Measurements from ENCODE around the gene MMD.
"Not testable (repeated sequence)": the region's sequence is repeated elsewhere in the genome, so short reads cannot be mapped to it uniquely, and the experiment has no call there.

The MMD gene

DNA sequence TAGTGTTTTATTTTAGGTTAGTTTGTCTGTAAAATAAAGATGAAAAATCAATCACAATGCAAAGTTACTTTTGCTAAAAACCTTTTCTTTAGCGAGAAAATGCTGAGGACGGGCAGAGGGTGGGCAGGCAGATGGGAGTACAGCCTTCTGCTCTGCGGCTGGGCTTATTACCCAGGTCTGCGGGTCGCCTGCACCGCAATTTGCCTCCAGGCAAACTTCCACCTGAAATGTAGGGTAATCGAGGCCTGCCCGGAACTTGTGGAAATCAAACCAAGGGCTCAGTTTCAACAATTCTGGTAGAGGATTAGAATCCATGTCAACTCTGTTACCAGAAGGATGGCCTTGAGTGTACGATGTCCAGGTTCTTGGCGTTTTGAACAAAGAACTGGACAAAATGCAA, 22.3 kb upstream of the MMD start:
- no peak for DNase-seq

- no peak for DNase-seq
Measured at GRCh38 chr17:55442953-55443683, 21.5 kb upstream of the MMD start.

GRCh38 chr17:55442462-55442861, 20.8 kb upstream of the MMD start:
- no peak for DNase-seq

- DNase-seq: no peak
Measured at GRCh38 chr17:55441544-55441943, 19.9 kb upstream of the MMD start.

DNA sequence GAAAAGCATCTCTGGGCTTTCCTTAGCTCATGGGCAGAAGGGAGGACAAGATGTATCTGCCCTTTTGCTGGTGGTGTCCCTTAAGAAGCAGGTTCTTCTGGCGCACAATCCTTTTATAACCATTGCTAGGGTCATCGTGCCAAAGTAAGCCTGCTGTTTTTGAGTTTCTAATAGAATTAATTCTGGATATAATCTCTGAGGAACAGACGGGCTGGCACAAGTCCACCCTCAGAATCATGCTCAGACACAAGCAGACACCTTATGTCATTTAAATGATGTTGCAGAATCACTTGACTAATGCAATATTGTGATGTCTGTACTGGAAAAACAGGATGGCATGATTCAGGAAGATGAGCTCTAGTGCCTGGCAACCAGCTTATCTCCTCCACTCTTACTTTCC, 18.8 kb upstream of the MMD start:
- no peak for DNase-seq

GRCh38 chr17:55437159-55437605, 15.5 kb upstream of the MMD start:
- DNase-seq: no peak

DNA sequence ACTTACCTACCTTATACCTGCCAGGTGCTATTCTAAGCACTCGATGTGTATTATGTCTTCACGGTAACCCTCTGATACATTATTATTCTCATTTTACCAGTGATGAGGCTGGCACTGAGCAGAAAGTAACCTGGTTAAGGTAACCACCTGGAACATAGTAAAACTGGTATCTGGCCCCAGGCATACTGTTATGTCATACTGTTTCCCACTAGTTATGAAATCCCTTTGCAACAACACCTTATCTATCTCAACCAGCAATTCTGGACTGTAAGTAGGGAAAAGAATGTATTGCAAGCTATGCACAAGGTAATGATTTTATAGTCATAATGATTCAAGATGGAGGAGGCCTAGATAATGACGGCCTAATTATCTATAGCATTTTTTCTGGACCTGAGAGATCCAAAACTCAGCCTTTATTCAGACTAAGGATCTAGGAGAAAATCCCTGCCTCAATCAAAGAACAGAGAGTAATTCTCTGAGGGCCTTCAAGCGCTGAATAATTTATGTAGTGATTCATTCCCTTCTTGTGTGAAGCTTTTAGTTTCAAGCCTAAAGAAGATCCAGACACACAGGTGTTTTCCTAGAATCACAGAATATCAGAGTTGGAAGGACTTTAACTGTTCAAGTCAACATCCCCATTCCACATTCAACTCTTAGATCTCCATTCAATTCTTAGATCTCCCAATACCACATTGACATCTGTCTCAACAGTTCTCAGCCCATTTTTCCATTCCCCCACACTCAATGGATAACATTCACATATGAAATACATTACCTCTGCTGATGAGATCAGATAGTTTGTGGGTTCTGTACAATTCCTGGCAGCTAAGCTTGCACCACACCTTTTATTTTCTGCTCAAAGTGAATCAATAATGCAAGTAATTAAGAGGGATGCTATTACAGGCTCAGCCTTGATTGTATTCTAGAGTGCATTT, 14.9 kb upstream of the MMD start:
- no peak for DNase-seq

GRCh38 chr17:55435408-55435807, 13.8 kb upstream of the MMD start:
- DNase-seq: no peak

DNA sequence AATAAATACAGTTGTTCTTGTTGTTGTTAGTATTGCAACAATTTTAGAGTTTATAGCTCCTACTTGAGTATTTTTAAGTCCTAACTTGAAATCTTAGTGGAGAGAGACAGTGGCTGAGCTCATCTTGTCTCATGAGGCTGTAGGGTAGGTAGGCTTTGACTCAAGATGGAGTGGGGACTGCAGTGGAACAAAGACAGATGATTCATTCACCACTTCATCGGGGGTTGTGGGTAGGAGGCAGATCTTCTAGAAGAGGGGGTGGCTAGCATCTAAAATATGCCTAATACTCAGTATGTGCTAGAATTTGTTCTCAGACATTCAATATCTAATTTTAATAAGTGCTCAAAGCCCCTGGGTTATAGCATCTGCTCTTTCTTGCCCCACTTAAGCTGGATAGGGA, 13.1 kb upstream of the MMD start:
- peak; percentile 38 for DNase-seq

DNA sequence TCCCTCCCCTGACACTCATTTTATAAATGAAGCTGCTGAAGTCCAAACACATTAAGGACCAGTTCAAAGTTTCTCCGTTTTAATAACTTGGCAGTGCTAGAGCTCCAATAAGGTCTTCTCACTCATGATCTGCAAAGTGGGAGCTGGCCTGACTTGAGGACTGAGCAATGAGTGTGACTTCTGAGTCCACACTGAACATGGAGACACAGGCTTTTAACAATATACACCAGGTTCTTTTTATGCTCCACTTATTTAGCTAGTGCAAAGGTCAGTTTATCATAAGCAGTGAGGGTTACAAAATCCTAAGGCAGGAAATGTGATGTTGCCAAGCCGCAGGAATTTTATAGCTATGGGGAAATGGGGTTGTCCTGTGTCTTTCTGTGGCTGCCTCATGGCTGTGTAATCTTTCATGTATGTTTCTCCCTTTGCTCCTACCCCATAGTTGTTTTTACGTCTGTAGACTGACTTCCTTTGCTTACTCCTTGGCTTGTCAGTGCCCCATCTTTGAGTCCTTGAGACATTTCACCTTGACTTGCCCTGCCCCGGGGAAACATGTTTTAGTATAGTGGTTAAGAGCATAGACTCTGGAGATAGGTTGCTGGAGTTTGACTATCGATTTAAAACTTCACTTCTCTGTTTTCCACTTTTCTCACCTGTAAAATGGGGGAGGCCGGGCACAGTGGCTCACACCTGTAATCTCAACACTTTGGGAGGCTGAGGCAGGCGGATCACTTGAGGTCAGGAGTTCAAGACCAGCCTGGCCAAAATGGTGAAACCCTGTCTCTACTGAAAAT, 12.2 kb upstream of the MMD start:
- no peak for DNase-seq

DNA sequence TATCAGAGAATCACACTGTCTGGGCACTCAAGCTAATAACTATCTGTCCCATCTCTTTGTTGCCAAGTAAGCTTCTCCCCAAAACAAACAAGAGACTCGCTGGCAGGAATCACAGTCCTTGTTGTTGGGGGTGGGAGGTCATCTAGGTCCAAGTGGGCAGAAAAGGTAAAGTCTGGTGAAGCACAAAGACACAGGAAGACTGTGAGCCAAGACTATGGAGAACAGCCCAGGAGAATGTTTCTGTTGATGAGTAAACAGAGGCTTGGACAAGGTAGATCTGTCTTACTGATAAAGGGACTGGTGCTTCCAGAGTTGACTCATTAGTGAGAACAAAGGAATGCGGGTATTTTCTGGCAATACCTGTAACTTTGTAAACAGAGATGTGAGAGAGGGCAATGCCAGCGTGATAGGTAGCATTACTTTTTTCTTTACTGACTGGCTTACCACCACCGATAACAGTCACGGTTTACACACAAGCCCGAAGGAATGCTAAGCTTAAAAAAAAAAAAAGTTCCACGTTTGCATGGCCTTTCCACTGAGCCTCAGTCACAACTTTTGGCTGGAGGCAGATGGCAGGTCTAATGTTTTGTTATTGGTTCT, 11.5 kb upstream of the MMD start:
- DNase-seq: no peak

DNA sequence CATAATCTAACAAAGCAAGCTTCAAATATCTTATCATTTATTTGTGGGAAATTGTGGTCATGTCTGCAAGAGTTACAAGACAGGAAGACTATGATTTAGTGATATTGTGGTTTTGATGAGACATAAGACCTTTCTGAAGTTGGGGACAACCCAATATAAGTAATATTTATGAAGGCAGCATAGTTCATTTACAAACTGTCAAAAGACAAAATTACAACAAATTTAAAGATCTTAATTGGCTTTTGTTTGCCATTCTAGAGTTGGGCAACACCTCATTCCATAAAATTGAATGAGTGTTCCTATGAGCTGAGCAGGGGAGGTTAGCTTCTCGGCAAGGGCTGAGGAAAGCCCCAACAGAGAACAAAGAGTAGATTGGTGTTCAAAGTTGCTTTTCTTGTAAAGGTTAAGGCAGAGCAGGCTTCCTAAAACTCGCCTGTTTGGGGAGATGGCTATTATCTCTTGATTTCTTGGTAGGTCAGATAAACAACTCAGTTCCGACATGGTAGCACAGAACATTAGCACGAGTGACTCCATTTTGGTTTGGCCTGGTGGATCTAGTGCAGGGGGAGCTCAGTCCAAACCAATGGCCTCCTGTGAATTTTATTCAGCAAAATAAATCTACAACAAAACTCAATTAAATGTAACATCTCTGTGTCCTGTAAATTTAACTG, 10.9 kb upstream of the MMD start:
- DNase-seq: no peak

GRCh38 chr17:55431914-55432313, 10.3 kb upstream of the MMD start:
- not testable (repeated sequence) for DNase-seq

- no peak for DNase-seq
Measured at GRCh38 chr17:55430541-55431288, 9.1 kb upstream of the MMD start.

GRCh38 chr17:55427587-55427882, 5.9 kb upstream of the MMD start:
- no peak for DNase-seq

GRCh38 chr17:55426851-55427586, 5.4 kb upstream of the MMD start:
- no peak for DNase-seq

- DNase-seq: no peak
Measured at GRCh38 chr17:55424893-55425540, 3.4 kb upstream of the MMD start.

- no peak for DNase-seq
Measured at GRCh38 chr17:55423535-55423934, 1.9 kb upstream of the MMD start.

DNA sequence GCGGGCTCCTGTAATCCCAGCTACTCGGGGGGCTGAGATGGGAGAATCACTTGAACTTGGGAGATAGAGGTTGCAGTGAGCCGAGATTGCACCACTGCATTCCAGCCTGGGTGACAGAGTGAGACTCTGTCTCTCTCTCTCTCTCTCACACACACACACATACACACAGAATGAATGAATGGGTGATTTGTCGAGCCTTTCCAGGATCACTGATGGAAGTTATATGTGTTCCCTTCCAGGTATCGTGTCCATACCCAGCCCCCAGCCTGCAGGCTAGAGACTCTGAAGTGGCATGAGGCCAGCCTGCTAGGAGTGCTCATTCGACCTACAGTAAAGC, 1.2 kb upstream of the MMD start:
- not testable (repeated sequence) for DNase-seq

- peak; percentile 61 for DNase-seq
Measured at GRCh38 chr17:55420776-55421178, 858 bp downstream of the MMD start.

Data from activated CD4-positive, alpha-beta T cell treated with anti-CD3 and anti-CD28 coated beads for 48 hours (primary cell).